ENCODE results near the gene HAUS8. TPM values are rescaled to one million over a fixed set of nuclear protein-coding genes. Genes with fewer than 3 reads are reported as not detected.

The HAUS8 gene
- total and polyA plus RNA-seq, 2 donors (not counting 3 experiments of a cell fraction or from before 2014, with no cell fraction given), result 9.6 to 30.3 TPM

DNA sequence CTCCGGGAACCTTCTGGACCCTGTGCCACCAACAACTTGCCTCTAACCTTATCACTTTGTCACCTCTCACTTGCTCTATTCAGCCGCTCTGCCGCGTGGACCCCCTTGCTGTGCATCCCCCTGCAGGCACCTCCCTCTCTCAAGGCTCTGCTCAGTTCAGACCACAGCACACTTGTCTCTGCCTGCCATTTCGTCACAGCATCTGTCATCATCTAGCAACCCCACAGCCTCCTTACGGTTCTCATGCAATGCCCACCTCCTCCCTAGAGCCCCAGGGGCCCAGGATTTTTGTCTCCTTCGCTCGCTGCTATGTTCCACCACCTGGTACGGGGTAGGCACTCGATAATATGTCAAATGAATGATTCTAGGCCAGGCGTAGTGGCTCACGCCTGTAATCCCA is 4.8 kb downstream of the HAUS8 start:
- no peaks in the 10 kb centered on the region for H3K9me1 ChIP-seq (replicated peaks; ENCODE audit: control insufficient read depth, extremely low read depth, insufficient read depth, low read length)
- H3K4me1 ChIP-seq (ENCODE audit: control insufficient read depth, extremely low read depth, insufficient read depth, low read length), result peaks cover 14% of the 10 kb centered on the region
- H3K4me2 ChIP-seq (ENCODE audit: insufficient read depth, low read length), result no peak overlapping the region
- H3K27me3 ChIP-seq (ENCODE audit: control insufficient read depth in 2 of 2, insufficient read depth in 2 of 2, low read length in 2 of 2), result no peaks in the 10 kb centered on the region
- intact Hi-C loops (cut with micrococcal nuclease), result no loop called here
- H3K27ac ChIP-seq (ENCODE audit: insufficient read depth, low read depth, low read length), result no peak overlapping the region
- dilution Hi-C loops (cut with MboI; ENCODE audit: extremely low pct_ligation_motif_present, low sequenced_read_pairs), result no loop called here
- no peaks in the 10 kb centered on the region for H4K20me1 ChIP-seq (replicated peaks; ENCODE audit: control insufficient read depth, extremely low read depth, insufficient read depth, low read length)
- FAIRE-seq, result no peak
- H3K9me3 ChIP-seq (replicated peaks; ENCODE audit: control insufficient read depth, insufficient read depth, low read length), result no peaks in the 10 kb centered on the region
- CTCF ChIA-PET, result no interaction called here
- H3K36me3 ChIP-seq (ENCODE audit: control insufficient read depth in 2 of 2, extremely low read depth in 1 of 2, insufficient read depth in 2 of 2, low read length in 2 of 2), result no peaks in the 10 kb centered on the region
- POLR2A ChIA-PET, result no interaction called here
- no TSS peak for BruUV-seq (replicated peaks)
- TF ChIP-seq POLR2A (IDR thresholded peaks at IDR 0.05; ENCODE audit: low read depth, low read length), result no peak
- TF ChIP-seq JUN (IDR thresholded peaks at IDR 0.05; ENCODE audit: borderline replicate concordance, insufficient read depth, insufficient read length, low read depth), result no peak
- TF ChIP-seq POLR2AphosphoS5 (IDR thresholded peaks at IDR 0.05; ENCODE audit: insufficient read depth, low read depth, low read length), result no peak
- no peak for TF ChIP-seq GATA2 (IDR thresholded peaks at IDR 0.05; ENCODE audit: insufficient read depth, insufficient read length, low read depth, low read length)
- TF ChIP-seq FOS (IDR thresholded peaks at IDR 0.05; ENCODE audit: borderline replicate concordance, insufficient read depth, low read length), result no peak
- no peak for TF ChIP-seq MYC (IDR thresholded peaks at IDR 0.05; ENCODE audit: low read depth, low read length)
- TF ChIP-seq EZH2 (IDR thresholded peaks at IDR 0.05; ENCODE audit: borderline replicate concordance, low read depth, low read length, severe bottlenecking), result no peak
- TF ChIP-seq, protein P1, sequence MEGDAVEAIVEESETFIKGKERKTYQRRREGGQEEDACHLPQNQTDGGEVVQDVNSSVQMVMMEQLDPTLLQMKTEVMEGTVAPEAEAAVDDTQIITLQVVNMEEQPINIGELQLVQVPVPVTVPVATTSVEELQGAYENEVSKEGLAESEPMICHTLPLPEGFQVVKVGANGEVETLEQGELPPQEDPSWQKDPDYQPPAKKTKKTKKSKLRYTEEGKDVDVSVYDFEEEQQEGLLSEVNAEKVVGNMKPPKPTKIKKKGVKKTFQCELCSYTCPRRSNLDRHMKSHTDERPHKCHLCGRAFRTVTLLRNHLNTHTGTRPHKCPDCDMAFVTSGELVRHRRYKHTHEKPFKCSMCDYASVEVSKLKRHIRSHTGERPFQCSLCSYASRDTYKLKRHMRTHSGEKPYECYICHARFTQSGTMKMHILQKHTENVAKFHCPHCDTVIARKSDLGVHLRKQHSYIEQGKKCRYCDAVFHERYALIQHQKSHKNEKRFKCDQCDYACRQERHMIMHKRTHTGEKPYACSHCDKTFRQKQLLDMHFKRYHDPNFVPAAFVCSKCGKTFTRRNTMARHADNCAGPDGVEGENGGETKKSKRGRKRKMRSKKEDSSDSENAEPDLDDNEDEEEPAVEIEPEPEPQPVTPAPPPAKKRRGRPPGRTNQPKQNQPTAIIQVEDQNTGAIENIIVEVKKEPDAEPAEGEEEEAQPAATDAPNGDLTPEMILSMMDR (IDR thresholded peaks at IDR 0.05; ENCODE audit: extremely low read depth in 1 of 2, insufficient read depth in 1 of 2, low read depth in 1 of 2, low read length in 2 of 2), result no peak
- TF ChIP-seq, protein P2, sequence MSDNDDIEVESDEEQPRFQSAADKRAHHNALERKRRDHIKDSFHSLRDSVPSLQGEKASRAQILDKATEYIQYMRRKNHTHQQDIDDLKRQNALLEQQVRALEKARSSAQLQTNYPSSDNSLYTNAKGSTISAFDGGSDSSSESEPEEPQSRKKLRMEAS (IDR thresholded peaks at IDR 0.05; ENCODE audit: insufficient read depth, insufficient read length), result no peak
- no peak for DNase-seq (ENCODE audit: low read depth, low spot score)
- H3K9ac ChIP-seq (replicated peaks; ENCODE audit: extremely low read depth, insufficient read depth, low read length), result no peak overlapping the region
- H3K4me3 ChIP-seq (replicated peaks in 1 of 3; ENCODE audit: insufficient read depth in 1 of 3, low read depth in 1 of 3, low read length in 3 of 3), result no peak overlapping the region
- no peak overlapping the region for H2AFZ ChIP-seq (ENCODE audit: low read depth, low read length)
- peaks cover 41% of the 10 kb centered on the region for H3K79me2 ChIP-seq (ENCODE audit: control insufficient read depth, insufficient read depth, low read length)
